ENCODE measurements around the gene ETAA1. TPM values are rescaled to one million over a fixed set of nuclear protein-coding genes. Genes with fewer than 3 reads are reported as not detected.

Gene ETAA1
- total RNA-seq, 1 experiment from 2014 or later = 12.4 TPM

DNA sequence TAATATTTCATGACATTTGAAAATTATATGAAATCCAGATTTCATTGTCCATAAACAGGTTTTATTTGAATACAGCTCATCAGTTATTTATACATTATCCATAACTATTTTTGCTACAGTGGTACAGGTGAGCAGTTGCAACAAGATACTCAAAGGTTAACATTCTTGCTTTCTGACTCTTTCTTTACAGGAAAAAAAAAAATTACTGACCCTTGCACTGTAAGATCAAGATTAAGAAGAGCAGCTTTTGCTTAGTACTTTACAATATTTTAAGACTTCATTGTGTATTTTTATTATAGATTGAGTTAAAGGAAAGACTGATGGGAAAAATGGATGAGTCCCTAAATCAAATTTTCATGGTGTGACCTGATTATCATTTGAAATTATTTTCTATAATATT is 11.2 kb downstream of the ETAA1 start:
- Mint-ChIP-seq H3K4me1 (ENCODE audit: low read depth, unreplicated experiment) (peaks cover 18% of the 10 kb centered on the region), H3K36me3 (ENCODE audit: insufficient read depth, unreplicated experiment) (peaks cover 25% of the 10 kb centered on the region), H3K9me3 (ENCODE audit: unreplicated experiment) (no peaks in the 10 kb centered on the region), H3K4me3 (ENCODE audit: unreplicated experiment) (no peak overlapping the region), H3K27me3 (ENCODE audit: insufficient read depth, unreplicated experiment) (no peaks in the 10 kb centered on the region), H3K27ac (ENCODE audit: unreplicated experiment) (no peak overlapping the region)
- H3K4me3 ChIP-seq (ENCODE audit: low read depth, low read length) = no peak overlapping the region
- H3K27me3 ChIP-seq (replicated peaks; ENCODE audit: control insufficient read depth, insufficient read depth, low read length) = no peaks in the 10 kb centered on the region
- DNase-seq = no peak
- peaks cover 9% of the 10 kb centered on the region; the same call in 1 of the 2 replicates for H3K4me1 ChIP-seq
- no peaks in the 10 kb centered on the region for H3K36me3 ChIP-seq (ENCODE audit: control insufficient read depth, insufficient read depth, low read length)
- BruUV-seq (replicated peaks) = no TSS peak
- CTCF ChIA-PET = no interaction called here
- TF ChIP-seq, protein P1, sequence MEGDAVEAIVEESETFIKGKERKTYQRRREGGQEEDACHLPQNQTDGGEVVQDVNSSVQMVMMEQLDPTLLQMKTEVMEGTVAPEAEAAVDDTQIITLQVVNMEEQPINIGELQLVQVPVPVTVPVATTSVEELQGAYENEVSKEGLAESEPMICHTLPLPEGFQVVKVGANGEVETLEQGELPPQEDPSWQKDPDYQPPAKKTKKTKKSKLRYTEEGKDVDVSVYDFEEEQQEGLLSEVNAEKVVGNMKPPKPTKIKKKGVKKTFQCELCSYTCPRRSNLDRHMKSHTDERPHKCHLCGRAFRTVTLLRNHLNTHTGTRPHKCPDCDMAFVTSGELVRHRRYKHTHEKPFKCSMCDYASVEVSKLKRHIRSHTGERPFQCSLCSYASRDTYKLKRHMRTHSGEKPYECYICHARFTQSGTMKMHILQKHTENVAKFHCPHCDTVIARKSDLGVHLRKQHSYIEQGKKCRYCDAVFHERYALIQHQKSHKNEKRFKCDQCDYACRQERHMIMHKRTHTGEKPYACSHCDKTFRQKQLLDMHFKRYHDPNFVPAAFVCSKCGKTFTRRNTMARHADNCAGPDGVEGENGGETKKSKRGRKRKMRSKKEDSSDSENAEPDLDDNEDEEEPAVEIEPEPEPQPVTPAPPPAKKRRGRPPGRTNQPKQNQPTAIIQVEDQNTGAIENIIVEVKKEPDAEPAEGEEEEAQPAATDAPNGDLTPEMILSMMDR (IDR thresholded peaks at IDR 0.05; ENCODE audit: insufficient read depth in 1 of 2, low read depth in 1 of 2, low read length in 1 of 2, severe bottlenecking in 1 of 2, unreplicated experiment in 1 of 2) = no peak
- POLR2A ChIA-PET = interaction anchor here (0.6 kb wide), 1 partner anchor 10 kb away, joined by 3 read pairs; no protein-coding TSS in a partner anchor
- H3K9me3 ChIP-seq = no peaks in the 10 kb centered on the region
- intact Hi-C loops (cut with micrococcal nuclease; ENCODE audit: unreplicated experiment) = no loop called here

DNA sequence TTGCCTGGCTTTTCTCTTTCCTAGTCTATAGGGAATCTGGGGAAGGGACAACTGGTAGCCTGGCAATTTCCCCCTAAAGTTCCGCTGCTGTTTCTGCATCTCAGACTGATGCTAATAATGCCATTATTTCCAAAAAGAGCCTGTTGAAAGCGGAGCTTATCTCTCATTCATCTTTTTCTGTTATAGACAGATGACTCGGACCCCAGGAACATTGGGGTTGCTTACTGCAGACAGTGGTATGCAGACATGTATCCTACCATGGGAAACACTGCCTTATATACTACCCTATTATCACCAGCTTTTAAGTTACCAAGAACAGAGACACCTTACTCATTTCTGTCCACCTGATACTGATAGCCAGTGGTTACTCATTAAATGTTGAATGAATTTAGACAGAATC is 15.3 kb downstream of the ETAA1 start:
- TF ChIP-seq, protein P1 (IDR thresholded peaks at IDR 0.05; ENCODE audit: insufficient read depth in 1 of 2, low read depth in 1 of 2, low read length in 1 of 2, severe bottlenecking in 1 of 2, unreplicated experiment in 1 of 2) = no peak
- H3K36me3 Mint-ChIP-seq (ENCODE audit: insufficient read depth, unreplicated experiment) = no peaks in the 10 kb centered on the region
- CTCF ChIA-PET = no interaction called here
- Histone ChIP-seq H3K4me1 (peaks cover 9% of the 10 kb centered on the region; the same call in 1 of the 2 replicates), H3K4me3 (ENCODE audit: low read depth, low read length) (no peak overlapping the region), H3K36me3 (ENCODE audit: control insufficient read depth, insufficient read depth, low read length) (no peaks in the 10 kb centered on the region), H3K27me3 (replicated peaks; ENCODE audit: control insufficient read depth, insufficient read depth, low read length) (no peaks in the 10 kb centered on the region), H3K9me3 (no peaks in the 10 kb centered on the region)
- no peaks in the 10 kb centered on the region for H3K9me3 Mint-ChIP-seq (ENCODE audit: unreplicated experiment)
- POLR2A ChIA-PET = no interaction called here
- peaks cover 10% of the 10 kb centered on the region for H3K4me1 Mint-ChIP-seq (ENCODE audit: low read depth, unreplicated experiment)
- H3K27ac Mint-ChIP-seq (ENCODE audit: unreplicated experiment) = no peak overlapping the region
- no peak overlapping the region for H3K4me3 Mint-ChIP-seq (ENCODE audit: unreplicated experiment)
- DNase-seq = no peak
- no peaks in the 10 kb centered on the region for H3K27me3 Mint-ChIP-seq (ENCODE audit: insufficient read depth, unreplicated experiment)
- intact Hi-C loops (cut with micrococcal nuclease; ENCODE audit: unreplicated experiment) = no loop called here
- BruUV-seq (replicated peaks) = no TSS peak

DNA sequence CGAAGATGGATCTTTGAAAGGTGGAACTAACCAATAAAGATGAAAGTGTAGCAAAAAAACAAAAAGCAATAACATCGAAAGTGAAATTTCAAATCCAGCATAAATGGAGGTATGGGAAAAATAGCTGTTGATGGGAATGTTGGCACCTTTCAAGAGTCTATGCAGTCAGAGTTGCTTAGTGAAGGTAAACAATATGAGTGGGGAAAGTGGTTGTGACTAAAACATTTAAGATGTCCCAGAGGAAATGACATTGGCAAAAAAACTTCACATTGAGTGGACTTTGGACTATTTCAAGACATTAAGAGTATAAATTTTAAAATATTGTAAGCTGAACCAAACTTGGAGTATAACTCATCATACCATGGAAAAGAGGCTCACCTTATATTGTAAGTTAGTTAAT is 17.7 kb downstream of the ETAA1 start:
- Histone ChIP-seq H3K9me3 (no peaks in the 10 kb centered on the region), H3K36me3 (ENCODE audit: control insufficient read depth, insufficient read depth, low read length) (no peaks in the 10 kb centered on the region), H3K4me1 (no peaks in the 10 kb centered on the region), H3K27me3 (replicated peaks; ENCODE audit: control insufficient read depth, insufficient read depth, low read length) (no peaks in the 10 kb centered on the region), H3K4me3 (ENCODE audit: low read depth, low read length) (no peak overlapping the region)
- Mint-ChIP-seq H3K27me3 (ENCODE audit: insufficient read depth, unreplicated experiment) (no peaks in the 10 kb centered on the region), H3K27ac (ENCODE audit: unreplicated experiment) (no peak overlapping the region), H3K4me3 (ENCODE audit: unreplicated experiment) (no peak overlapping the region), H3K36me3 (ENCODE audit: insufficient read depth, unreplicated experiment) (no peaks in the 10 kb centered on the region), H3K9me3 (ENCODE audit: unreplicated experiment) (no peaks in the 10 kb centered on the region), H3K4me1 (ENCODE audit: low read depth, unreplicated experiment) (no peaks in the 10 kb centered on the region)
- intact Hi-C loops (cut with micrococcal nuclease; ENCODE audit: unreplicated experiment) = no loop called here
- ChIA-PET POLR2A (no interaction called here), CTCF (no interaction called here)
- no peak for DNase-seq
- BruUV-seq (replicated peaks) = no TSS peak
- TF ChIP-seq, protein P1 (IDR thresholded peaks at IDR 0.05; ENCODE audit: insufficient read depth in 1 of 2, low read depth in 1 of 2, low read length in 1 of 2, severe bottlenecking in 1 of 2, unreplicated experiment in 1 of 2) = no peak

All from Caco-2 (cell line).